Chondrocyte (in vitro differentiated cells): ENCODE data around the gene SYNE2. TPM values are rescaled to one million over a fixed set of nuclear protein-coding genes. Genes with fewer than 3 reads are reported as not detected.

Source experiments
- DNase-seq: peaks from one replicate; pipeline ENCODE4 v3.0.0; 2021; ENCODE audit warnings: mixed read lengths, low spot score
- H3K27ac Mint-ChIP-seq: one replicate; pipeline ENCODE4 v1.8.0; 2021; ENCODE audit warnings: mild to moderate bottlenecking, moderate library complexity, mixed read lengths; ENCODE audit not compliant: unreplicated experiment
- H3K27me3 Mint-ChIP-seq: 2 replicates; pipeline ENCODE4 v1.8.0; 2021; ENCODE audit warnings: low read depth, mixed read lengths
- H3K36me3 Mint-ChIP-seq: 2 replicates; pipeline ENCODE4 v1.8.0; 2021; ENCODE audit warnings: low read depth, mixed read lengths
- H3K4me1 Mint-ChIP-seq: 2 replicates; pipeline ENCODE4 v1.8.0; 2021; ENCODE audit warnings: low read depth, mild to moderate bottlenecking, mixed read lengths
- H3K4me3 Mint-ChIP-seq: one replicate; pipeline ENCODE4 v1.8.0; 2021; ENCODE audit warnings: mild to moderate bottlenecking, moderate library complexity, mixed read lengths; ENCODE audit not compliant: unreplicated experiment
- H3K9me3 Mint-ChIP-seq: 2 replicates; pipeline ENCODE4 v1.8.0; 2021; ENCODE audit warnings: low read depth, mixed read lengths
- CTCF ChIP-seq: fragments of 200-600 bp; sonication (generic); IDR thresholded peaks from 2 replicates; pipeline ENCODE4 v1.5.0; 2021; ENCODE audit warnings: antibody characterized with exemption, mild to moderate bottlenecking, moderate library complexity
- total RNA-seq: library from RNA; stranded (reverse); gene quantifications from 3 replicates; pipeline ENCODE4 v1.2.1, GENCODE V29; 2021

The SYNE2 gene
- total RNA-seq, 1 donor from 2014 or later = 13.6 TPM

GRCh38 chr14:64234877-64235651 is 382.3 kb downstream of the SYNE2 start:
- TF ChIP-seq CTCF = no peak
- H3K4me3 Mint-ChIP-seq = no peak overlapping the region
- peaks cover 18% of the 10 kb centered on the region for H3K27me3 Mint-ChIP-seq
- peaks cover 58% of the 10 kb centered on the region for H3K4me1 Mint-ChIP-seq
- H3K27ac Mint-ChIP-seq = no peak overlapping the region
- H3K9me3 Mint-ChIP-seq = no peaks in the 10 kb centered on the region
- no peak for DNase-seq
- H3K36me3 Mint-ChIP-seq = no peaks in the 10 kb centered on the region

- Mint-ChIP-seq H3K36me3 (no peaks in the 10 kb centered on the region), H3K27ac (peak overlapping the region; percentile 30), H3K27me3 (peaks cover 21% of the 10 kb centered on the region), H3K4me3 (no peak overlapping the region), H3K4me1 (peaks cover 58% of the 10 kb centered on the region), H3K9me3 (no peaks in the 10 kb centered on the region)
- TF ChIP-seq CTCF = no peak
- DNase-seq = no peak
Observed at GRCh38 chr14:64235652-64236640, 383.1 kb downstream of the SYNE2 start.

- H3K27ac Mint-ChIP-seq = no peak overlapping the region
- H3K36me3 Mint-ChIP-seq = peaks cover 3% of the 10 kb centered on the region
- DNase-seq = no peak
- H3K27me3 Mint-ChIP-seq = peaks cover 35% of the 10 kb centered on the region
- no peak overlapping the region for H3K4me3 Mint-ChIP-seq
- no peaks in the 10 kb centered on the region for H3K9me3 Mint-ChIP-seq
- no peak for TF ChIP-seq CTCF
- H3K4me1 Mint-ChIP-seq = peaks cover 42% of the 10 kb centered on the region
Observed at GRCh38 chr14:64238049-64238448, 385.2 kb downstream of the SYNE2 start.

- Mint-ChIP-seq H3K27ac (no peak overlapping the region), H3K4me1 (peaks cover 37% of the 10 kb centered on the region), H3K27me3 (peaks cover 35% of the 10 kb centered on the region), H3K4me3 (no peak overlapping the region), H3K36me3 (peaks cover 3% of the 10 kb centered on the region), H3K9me3 (no peaks in the 10 kb centered on the region)
- DNase-seq = no peak
- TF ChIP-seq CTCF = no peak
Observed at GRCh38 chr14:64238631-64239030, 385.8 kb downstream of the SYNE2 start.

GRCh38 chr14:64244279-64244678 is 391.5 kb downstream of the SYNE2 start:
- no peak for DNase-seq
- peaks cover 24% of the 10 kb centered on the region for H3K27me3 Mint-ChIP-seq
- no peak overlapping the region for H3K4me3 Mint-ChIP-seq
- no peaks in the 10 kb centered on the region for H3K4me1 Mint-ChIP-seq
- no peak for TF ChIP-seq CTCF
- H3K9me3 Mint-ChIP-seq = no peaks in the 10 kb centered on the region
- H3K27ac Mint-ChIP-seq = no peak overlapping the region
- H3K36me3 Mint-ChIP-seq = peaks cover 3% of the 10 kb centered on the region
